ENCODE results near the gene LAMC3. TPM values are rescaled to one million over a fixed set of nuclear protein-coding genes. Genes with fewer than 3 reads are reported as not detected.

LAMC3 gene
- 10 to 100 TPM in 5 of 6 donors, 1 to 10 TPM in 1; 6.7 to 56.0 (median 19.5) TPM for total RNA-seq

- no peaks in the 10 kb centered on the region for H3K36me3 ChIP-seq
- peaks cover 0 to 18% (median 7%) of the 10 kb centered on the region in 4 donors for H3K27me3 ChIP-seq
- H3K4me3 ChIP-seq: peak within 1 kb of the TSS in 3 of 4 donors; percentile 34 to 41 (median 37)
- WGBS, 2 donors: 16% methylated on average over 22 of the region's 88 CpGs; no CpG with 5 or more reads in 1 of the 2 donors
- H3K27ac ChIP-seq: peak within 1 kb of the TSS in 3 of 4 donors; percentile 36 to 67 (median 56)
- peak in 1 of 2 donors; percentile 84 for DNase-seq
- H3K9me3 ChIP-seq: no peaks in the 10 kb centered on the region
- no peak for TF ChIP-seq POLR2AphosphoS5 (IDR thresholded peaks at IDR 0.05)
- TF ChIP-seq, protein P1, sequence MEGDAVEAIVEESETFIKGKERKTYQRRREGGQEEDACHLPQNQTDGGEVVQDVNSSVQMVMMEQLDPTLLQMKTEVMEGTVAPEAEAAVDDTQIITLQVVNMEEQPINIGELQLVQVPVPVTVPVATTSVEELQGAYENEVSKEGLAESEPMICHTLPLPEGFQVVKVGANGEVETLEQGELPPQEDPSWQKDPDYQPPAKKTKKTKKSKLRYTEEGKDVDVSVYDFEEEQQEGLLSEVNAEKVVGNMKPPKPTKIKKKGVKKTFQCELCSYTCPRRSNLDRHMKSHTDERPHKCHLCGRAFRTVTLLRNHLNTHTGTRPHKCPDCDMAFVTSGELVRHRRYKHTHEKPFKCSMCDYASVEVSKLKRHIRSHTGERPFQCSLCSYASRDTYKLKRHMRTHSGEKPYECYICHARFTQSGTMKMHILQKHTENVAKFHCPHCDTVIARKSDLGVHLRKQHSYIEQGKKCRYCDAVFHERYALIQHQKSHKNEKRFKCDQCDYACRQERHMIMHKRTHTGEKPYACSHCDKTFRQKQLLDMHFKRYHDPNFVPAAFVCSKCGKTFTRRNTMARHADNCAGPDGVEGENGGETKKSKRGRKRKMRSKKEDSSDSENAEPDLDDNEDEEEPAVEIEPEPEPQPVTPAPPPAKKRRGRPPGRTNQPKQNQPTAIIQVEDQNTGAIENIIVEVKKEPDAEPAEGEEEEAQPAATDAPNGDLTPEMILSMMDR (IDR thresholded peaks at IDR 0.05): peak in 5 of 6 experiments; percentile 19 to 38 (median 25)
- TF ChIP-seq EP300 (IDR thresholded peaks at IDR 0.05): no peak
- TF ChIP-seq POLR2A (IDR thresholded peaks at IDR 0.05): no peak
- H3K4me1 ChIP-seq: peaks cover 0 to 10% (median 2%) of the 10 kb centered on the region in 4 donors
- peak in 1 of 2 donors; percentile 69 for ATAC-seq (ENCODE audit: low FRiP score in 2 of 2)
Observed at GRCh38 chr9:131008909-131009618, at the start of gene LAMC3. LAMC3 (plus strand) TSS chr9:131009174; CDS start chr9:131009215, 41 bp downstream.

DNA sequence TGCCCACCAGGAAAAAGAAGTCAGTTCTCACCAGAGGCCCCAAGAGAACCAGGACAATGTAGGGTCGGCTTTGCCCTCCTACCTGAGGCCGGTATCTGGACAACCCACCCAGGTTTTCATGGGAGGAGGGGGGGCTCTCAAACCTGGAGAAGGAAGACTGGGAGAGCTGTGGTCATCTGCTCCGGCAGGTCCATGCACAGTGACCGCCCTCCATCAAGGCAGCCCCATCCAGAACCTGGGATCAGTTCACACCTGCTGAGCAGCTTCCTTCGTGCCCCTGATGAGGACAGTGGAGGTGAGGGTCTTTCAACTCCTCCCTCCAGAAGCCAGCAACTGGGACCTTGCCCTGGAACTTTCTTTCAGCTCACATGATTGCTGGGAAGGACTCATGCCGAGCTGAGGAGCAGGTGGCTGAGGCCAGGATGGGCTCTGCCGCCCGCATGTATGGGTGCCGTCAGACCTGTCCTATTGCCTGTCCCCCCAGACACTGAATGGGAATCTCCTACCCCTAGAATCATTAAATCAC is 49.1 kb upstream of the LAMC3 start:
- Histone ChIP-seq H3K27me3 (no peaks in the 10 kb centered on the region), H3K4me3 (no peak overlapping the region), H3K9me3 (no peaks in the 10 kb centered on the region), H3K4me1 (peaks cover 0 to 3% (median 0%) of the 10 kb centered on the region in 4 donors), H3K27ac (no peak overlapping the region), H3K36me3 (no peaks in the 10 kb centered on the region)
- 79 to 100% methylated on average over 5 to 8 of the region's 9 CpGs for WGBS, 2 donors
- DNase-seq (no peak), ATAC-seq (ENCODE audit: low FRiP score in 2 of 2) (no peak)
- TF ChIP-seq POLR2AphosphoS5 (IDR thresholded peaks at IDR 0.05) (no peak), EP300 (IDR thresholded peaks at IDR 0.05) (no peak), POLR2A (IDR thresholded peaks at IDR 0.05) (no peak)
- TF ChIP-seq, protein P1 (IDR thresholded peaks at IDR 0.05): no peak

GRCh38 chr9:130960522-130961378 is 48.2 kb upstream of the LAMC3 start:
- no peaks in the 10 kb centered on the region for H3K36me3 ChIP-seq
- WGBS, 2 donors: 75 to 83% methylated on average over 10 to 14 of the region's 14 CpGs
- H3K27ac ChIP-seq: no peak overlapping the region
- H3K9me3 ChIP-seq: no peaks in the 10 kb centered on the region
- no peaks in the 10 kb centered on the region for H3K27me3 ChIP-seq
- TF ChIP-seq POLR2A (IDR thresholded peaks at IDR 0.05): no peak
- no peak overlapping the region for H3K4me3 ChIP-seq
- peaks cover 0 to 3% (median 0%) of the 10 kb centered on the region in 4 donors for H3K4me1 ChIP-seq
- DNase-seq: no peak
- ATAC-seq (ENCODE audit: low FRiP score in 2 of 2): no peak

GRCh38 chr9:130961511-130962300 is 47.3 kb upstream of the LAMC3 start:
- DNase-seq (no peak), ATAC-seq (ENCODE audit: low FRiP score in 2 of 2) (no peak)
- Histone ChIP-seq H3K4me1 (peaks cover 0 to 3% (median 0%) of the 10 kb centered on the region in 4 donors), H3K4me3 (no peak overlapping the region), H3K27ac (no peak overlapping the region), H3K9me3 (no peaks in the 10 kb centered on the region), H3K27me3 (no peaks in the 10 kb centered on the region), H3K36me3 (no peaks in the 10 kb centered on the region)
- TF ChIP-seq POLR2AphosphoS5 (IDR thresholded peaks at IDR 0.05) (no peak), EP300 (IDR thresholded peaks at IDR 0.05) (no peak)
- 75 to 87% methylated on average over 8 of the region's 8 CpGs for WGBS, 2 donors

DNA sequence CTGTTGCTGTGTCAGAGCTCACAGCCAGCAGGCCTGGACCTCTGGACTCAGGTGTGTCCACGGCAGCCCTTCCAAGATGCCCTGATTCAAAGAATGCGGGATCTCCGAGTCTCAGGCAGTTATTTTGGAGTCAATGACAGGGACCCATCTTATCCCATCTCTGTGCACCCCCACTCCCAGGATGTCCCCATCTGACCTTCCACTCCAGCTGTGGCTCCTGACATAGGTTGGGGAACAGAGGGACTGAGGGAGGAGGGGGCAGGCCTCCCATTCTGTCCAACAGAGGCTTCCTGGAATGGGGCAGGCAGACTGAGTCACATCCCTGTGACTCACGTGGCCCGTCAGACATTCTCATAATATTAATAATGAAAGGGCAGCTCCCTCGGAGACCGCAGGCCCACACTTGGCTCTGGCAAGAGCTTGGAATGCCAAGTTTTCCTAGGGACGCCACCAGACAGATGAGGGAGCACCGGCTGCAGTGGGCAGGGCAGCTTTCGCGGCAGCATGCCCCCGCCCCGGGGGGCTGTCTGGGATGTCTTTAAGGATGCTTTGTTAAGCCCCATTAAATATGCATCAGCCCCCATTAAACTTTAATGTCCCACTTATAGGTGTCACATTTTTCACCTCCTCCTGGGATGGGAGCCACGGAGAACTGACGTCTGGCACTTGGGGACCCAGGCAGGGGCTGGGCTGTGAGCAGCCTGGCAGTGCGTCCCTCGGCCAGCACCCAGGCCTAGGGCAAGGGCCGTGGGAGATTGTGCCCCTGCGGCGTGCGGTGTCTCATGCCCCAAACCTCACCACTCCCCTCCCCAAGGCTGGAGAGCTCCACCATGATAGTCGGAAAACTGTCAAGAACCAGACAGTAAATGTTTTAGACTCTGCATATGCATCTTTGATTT is 46.3 kb upstream of the LAMC3 start:
- 65 to 66% methylated on average over 15 to 22 of the region's 22 CpGs for WGBS, 2 donors
- H3K27me3 ChIP-seq: no peaks in the 10 kb centered on the region
- no peak for DNase-seq
- peak in 1 of 2 donors; percentile 91 for ATAC-seq (ENCODE audit: low FRiP score in 2 of 2)
- peaks cover 0 to 3% (median 0%) of the 10 kb centered on the region in 4 donors for H3K4me1 ChIP-seq
- no peak overlapping the region for H3K4me3 ChIP-seq
- H3K27ac ChIP-seq: no peak overlapping the region
- H3K36me3 ChIP-seq: no peaks in the 10 kb centered on the region
- no peaks in the 10 kb centered on the region for H3K9me3 ChIP-seq
- TF ChIP-seq POLR2AphosphoS5 (IDR thresholded peaks at IDR 0.05) (peak in 1 of 2 donors; percentile 45), POLR2A (IDR thresholded peaks at IDR 0.05) (no peak)

All from upper lobe of left lung (tissue), 6 donors.